Left lobe of liver (tissue), 2 donors: ENCODE measurements around the gene CPNE2. TPM values are rescaled to one million over a fixed set of nuclear protein-coding genes. Genes with fewer than 3 reads are reported as not detected.
"Not testable (repeated sequence)": the region's sequence is repeated elsewhere in the genome, so short reads cannot be mapped to it uniquely, and the experiment has no call there.

ENCODE experiments used
- ATAC-seq: fragments of 200-7000 bp; cut with Tn5 transposase; one replicate; pipeline ENCODE4 v1.9.1; 2020; ENCODE audit warnings: mild to moderate bottlenecking, moderate library complexity
- DNase-seq: peaks from one replicate; pipeline ENCODE4 v3.0.0-alpha.2; 2020; ENCODE audit warnings: low spot score
- total RNA-seq: library from RNA; stranded (reverse); gene quantifications from one replicate; pipeline ENCODE4 v1.2.1, GENCODE V29; 2021
- donor health status: DM: no; HTN: no; CAD: no; lungs with moderate emphysema.
- donor health status: DM: no; HTN: yes; CAD: no.

The CPNE2 gene
- total RNA-seq, 1 donor from 2014 or later = 7.3 TPM

DNA sequence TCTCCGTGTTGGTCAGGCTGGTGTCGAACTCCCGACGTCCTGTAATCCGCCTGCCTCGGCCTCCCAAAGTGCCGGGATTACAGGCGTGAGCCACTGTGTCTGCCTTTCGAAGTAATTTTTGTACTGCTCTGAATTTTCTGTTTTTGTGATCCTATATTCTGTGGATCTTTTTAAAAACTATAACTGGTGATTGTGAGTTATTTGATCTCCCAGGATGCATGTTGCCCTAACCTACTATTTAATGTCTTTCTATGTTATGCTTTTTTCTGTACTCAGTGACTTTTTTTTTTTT lies 96.3 kb downstream of the CPNE2 start:
- DNase-seq (no peak), ATAC-seq (no peak)

GRCh38 chr16:57189527-57189926 lies 97.1 kb downstream of the CPNE2 start:
- not testable (repeated sequence) for DNase-seq, ATAC-seq

DNA sequence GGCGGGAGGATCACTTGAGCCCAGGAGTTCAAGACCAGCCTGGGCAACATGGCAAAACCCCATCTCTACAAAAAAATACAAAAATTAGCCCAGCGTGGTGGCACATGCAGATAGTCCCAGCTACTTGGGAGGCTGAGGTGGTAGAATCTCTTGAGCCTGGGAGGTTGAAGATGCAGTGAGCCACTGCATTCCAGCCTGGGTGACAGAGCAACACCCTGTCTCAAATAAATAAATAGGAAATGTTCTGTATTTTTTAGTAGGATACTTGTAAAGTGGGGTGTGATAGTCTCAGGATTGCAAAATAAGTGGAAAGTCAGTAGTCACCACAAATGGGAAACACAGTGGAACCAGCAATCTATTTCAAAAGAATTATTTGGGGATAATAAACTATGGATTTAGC lies 97.8 kb downstream of the CPNE2 start:
- no peak for ATAC-seq
- no peak for DNase-seq

DNA sequence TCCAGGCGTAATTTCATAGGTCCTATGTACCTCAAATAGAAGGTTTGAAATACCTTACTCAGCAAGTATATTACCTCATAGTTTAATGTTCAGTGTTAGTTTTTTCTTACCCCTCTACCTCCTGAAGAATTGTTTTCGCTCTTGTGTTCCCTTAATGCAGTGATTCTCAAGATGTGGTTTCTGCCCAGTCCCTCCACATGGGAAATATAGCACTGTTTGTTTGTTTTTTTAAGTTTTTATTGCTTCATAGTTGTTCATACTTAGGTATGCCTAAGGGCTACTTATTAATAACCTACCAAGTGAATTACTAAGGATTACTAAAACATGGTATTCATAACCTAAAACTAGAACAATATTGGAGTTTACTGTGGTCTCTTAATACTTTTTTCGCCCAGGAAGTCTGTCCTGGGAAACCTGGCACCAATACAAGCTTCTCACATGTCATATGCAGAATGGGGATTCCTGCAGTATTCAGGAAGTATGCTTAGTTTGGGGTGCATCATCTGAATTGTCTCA lies 98.7 kb downstream of the CPNE2 start:
- DNase-seq (no peak), ATAC-seq (no peak)

DNA sequence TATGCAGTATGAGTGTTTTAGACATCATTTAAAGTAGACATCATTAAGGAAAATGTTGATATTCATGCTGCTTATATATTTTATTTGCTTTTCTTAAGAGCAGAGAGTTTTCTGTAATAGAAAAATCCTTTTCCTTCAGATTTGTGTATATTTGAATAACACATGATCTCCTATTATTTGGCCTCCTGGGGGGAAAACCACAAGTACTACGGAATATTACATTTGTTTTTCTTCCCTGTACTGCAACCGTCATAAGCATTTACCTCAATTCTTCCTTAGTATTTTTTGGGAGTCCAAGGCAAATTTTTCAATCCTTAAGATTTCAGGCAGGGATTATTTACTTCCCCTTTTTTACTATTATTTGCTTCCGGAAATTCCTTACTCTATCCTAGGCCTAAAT lies 99.8 kb downstream of the CPNE2 start:
- ATAC-seq (no peak), DNase-seq (no peak)

DNA sequence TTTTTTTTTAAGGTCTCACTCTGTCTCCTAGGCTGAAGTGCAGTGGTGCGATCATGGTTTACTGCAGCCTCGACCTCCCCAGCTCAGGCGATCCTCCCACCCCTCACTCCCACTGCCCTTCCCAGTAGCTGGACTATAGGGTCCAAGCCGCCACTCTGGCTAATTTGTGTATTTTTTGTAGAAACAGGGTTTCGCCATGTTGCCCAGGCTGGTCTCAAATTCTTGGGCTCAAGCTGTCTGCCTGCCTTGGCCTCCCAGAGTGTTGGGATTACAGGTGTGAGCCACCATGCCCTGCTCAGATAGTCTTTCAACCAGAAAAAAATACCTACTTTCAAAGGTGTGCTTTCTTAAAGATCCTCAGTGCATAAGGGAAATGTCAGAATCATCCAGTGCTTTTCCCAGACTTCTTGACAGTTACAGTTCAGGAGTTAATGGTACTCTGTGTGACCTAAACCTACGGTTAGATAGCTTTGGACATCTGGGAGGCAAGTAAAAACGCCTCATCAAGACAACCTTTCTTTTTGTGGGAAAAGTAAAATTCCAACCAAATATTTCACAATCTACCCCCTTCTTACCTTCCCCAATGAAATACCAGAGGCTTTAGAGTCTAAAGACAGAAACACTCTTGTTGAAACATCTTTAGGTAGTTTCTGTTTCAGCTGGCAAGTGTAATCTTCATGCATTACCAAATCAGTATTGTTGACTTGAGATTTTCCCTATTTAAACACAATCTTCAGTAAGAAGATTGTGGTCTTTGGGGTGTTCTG lies 100.5 kb downstream of the CPNE2 start:
- ATAC-seq (no peak), DNase-seq (no peak)

- ATAC-seq (peak; percentile 78), DNase-seq (no peak)
Measured at GRCh38 chr16:57194512-57194911, 102.1 kb downstream of the CPNE2 start.

- ATAC-seq (peak; percentile 52), DNase-seq (no peak)
Measured at GRCh38 chr16:57196286-57196685, 103.9 kb downstream of the CPNE2 start.

DNA sequence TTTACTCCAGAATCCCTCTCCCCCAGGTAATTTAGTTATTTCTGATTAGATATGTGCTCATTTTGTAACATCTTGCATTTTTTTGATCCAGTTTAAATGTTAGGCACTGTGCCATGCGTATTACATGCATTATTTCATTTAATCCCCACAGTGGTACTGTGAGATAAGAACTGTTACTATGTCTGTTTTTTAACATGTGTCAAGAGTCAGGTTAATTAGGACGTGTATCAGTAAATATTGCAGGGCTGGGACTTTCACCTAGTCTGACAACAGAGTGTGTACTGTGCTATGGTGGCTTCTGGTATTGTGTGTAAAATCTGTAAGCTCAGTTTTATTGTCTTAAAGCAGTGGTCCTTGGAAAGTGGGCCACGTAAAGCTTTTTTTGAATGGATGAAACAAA lies 104.4 kb downstream of the CPNE2 start:
- peak; percentile 78 for ATAC-seq

More for the DNA sequence above, 104.4 kb downstream of the CPNE2 start:
- DNase-seq = no peak

Other genes with a start within 250 kb of the CPNE2 start
- not detected for gene SLC12A3, start 227.4 kb upstream of the CPNE2 start, total RNA-seq
- 122 TPM for gene HERPUD1, start 160.4 kb upstream of the CPNE2 start, total RNA-seq
- 3.8 TPM for gene CETP, start 130.6 kb upstream of the CPNE2 start, total RNA-seq
- gene NLRC5, start 103.0 kb upstream of the CPNE2 start, total RNA-seq = 6.4 TPM
- gene PSME3IP1, start 93.5 kb downstream of the CPNE2 start, total RNA-seq = 26.6 TPM
- gene RSPRY1, start 93.7 kb downstream of the CPNE2 start, total RNA-seq = 18.1 TPM
- gene ARL2BP, start 152.7 kb downstream of the CPNE2 start, total RNA-seq = 17.1 TPM
- gene PLLP, start 192.1 kb downstream of the CPNE2 start, total RNA-seq = 7.5 TPM